Fibroblast of skin of abdomen (primary cell): ENCODE results near the gene FANCM. TPM values are rescaled to one million over a fixed set of nuclear protein-coding genes. Genes with fewer than 3 reads are reported as not detected.
"Not testable (repeated sequence)": the region's sequence is repeated elsewhere in the genome, so short reads cannot be mapped to it uniquely, and the experiment has no call there.

Source experiments
- DNase-seq: peaks from one replicate; pipeline ENCODE4 v3.0.0-alpha.2; 2013
- polyA plus RNA-seq, 2 experiments: library from polyadenylated mRNA; unstranded; fragments of 120-200 nt; gene quantifications; one replicate each; pipeline ENCODE4 v1.2.1, GENCODE V29; 2013; ENCODE audit not compliant: insufficient read length in 2 of 2

The FANCM gene
- 4.2 TPM for polyA plus RNA-seq (2013, experiment 1 of 2; ENCODE audit: insufficient read length)
- polyA plus RNA-seq (2013, experiment 2 of 2; ENCODE audit: insufficient read length): 4.0 TPM

- peak; percentile 98 for DNase-seq
Measured at GRCh38 chr14:45135659-45136395, at the start of gene FANCM. Gene FANCM, plus strand, starts transcription at chr14:45135930. Its CDS starts 102 bp downstream, at chr14:45136032.

GRCh38 chr14:45089813-45090212, 45.9 kb upstream of the FANCM start:
- DNase-seq: peak; percentile 45

- peak; percentile 26 for DNase-seq
Measured at GRCh38 chr14:45091710-45092109, 44.0 kb upstream of the FANCM start.

GRCh38 chr14:45094275-45094674, 41.5 kb upstream of the FANCM start:
- no peak for DNase-seq

GRCh38 chr14:45095143-45095542, 40.6 kb upstream of the FANCM start:
- DNase-seq: no peak

GRCh38 chr14:45096218-45096617, 39.5 kb upstream of the FANCM start:
- DNase-seq: no peak

- no peak for DNase-seq
Measured at GRCh38 chr14:45103806-45104205, 31.9 kb upstream of the FANCM start.

- no peak for DNase-seq
Measured at GRCh38 chr14:45104561-45104960, 31.2 kb upstream of the FANCM start.

GRCh38 chr14:45112896-45113781, 22.6 kb upstream of the FANCM start:
- DNase-seq: no peak

GRCh38 chr14:45114327-45114726, 21.4 kb upstream of the FANCM start:
- no peak for DNase-seq

- no peak for DNase-seq
Measured at GRCh38 chr14:45118594-45118993, 17.1 kb upstream of the FANCM start.

GRCh38 chr14:45120096-45120495, 15.6 kb upstream of the FANCM start:
- no peak for DNase-seq

GRCh38 chr14:45123271-45123670, 12.5 kb upstream of the FANCM start:
- no peak for DNase-seq

GRCh38 chr14:45125754-45126153, 10.0 kb upstream of the FANCM start:
- DNase-seq: no peak

GRCh38 chr14:45128963-45129629, 6.6 kb upstream of the FANCM start:
- no peak for DNase-seq

GRCh38 chr14:45133683-45134050, 2.1 kb upstream of the FANCM start:
- no peak for DNase-seq

- peak; percentile 99 for DNase-seq
Measured at GRCh38 chr14:45134051-45134958, 1.4 kb upstream of the FANCM start, which contains the start of gene FKBP3. Gene FKBP3, minus strand, starts transcription at chr14:45134481. Its CDS starts 25 bp downstream, at chr14:45134456.

GRCh38 chr14:45135156-45135555, 574 bp upstream of the FANCM start:
- peak; percentile 12 for DNase-seq

GRCh38 chr14:45136399-45136798, 669 bp downstream of the FANCM start:
- DNase-seq: no peak

- DNase-seq: no peak
Measured at GRCh38 chr14:45140661-45141187, 5.0 kb downstream of the FANCM start.

GRCh38 chr14:45142083-45142482, 6.4 kb downstream of the FANCM start:
- DNase-seq: not testable (repeated sequence)

- no peak for DNase-seq
Measured at GRCh38 chr14:45144658-45145057, 8.9 kb downstream of the FANCM start.
